Panc1 (cell line): ENCODE results near the gene OTULIN. TPM values are rescaled to one million over a fixed set of nuclear protein-coding genes. Genes with fewer than 3 reads are reported as not detected.
A peak's percentile ranks its signal among the peaks of the same experiment; 100 is the strongest.

ENCODE experiments used
- ATAC-seq: fragments of 200-7000 bp; cut with Tn5 transposase; 2 replicates; pipeline ENCODE4 v1.9.1; 2020; ENCODE audit warnings: mild to moderate bottlenecking, moderate library complexity
- BruUV-seq: library from RNA; stranded (reverse); fragments of 400-500 nt; replicated peaks from 2 replicates; lab custom pipeline; 2021; lab: Mats Ljungman, UMichigan
- CTCF ChIA-PET: fragments of 300-600 bp; sonication (Branson Sonifier 250); formaldehyde crosslinking; loops from one replicate; lab custom pipeline; 2022; ENCODE audit warnings: antibody characterized with exemption; lab: Charles Lee
- POLR2A ChIA-PET: fragments of 300-600 bp; sonication (Branson Sonifier 250); formaldehyde crosslinking; loops from one replicate; lab custom pipeline; 2022; ENCODE audit warnings: antibody characterized with exemption; lab: Charles Lee
- DNase-seq: peaks from one replicate; pipeline ENCODE4 v3.0.0-alpha.2; 2010; ENCODE audit warnings: low read depth, low spot score
- H3K27ac ChIP-seq: 2 replicates; pipeline ENCODE4 v1.5.1; 2011; ENCODE audit warnings: mild to moderate bottlenecking, low read length, inconsistent platforms
- H3K27me3 ChIP-seq: fragments of 200-500 bp; sonication (Bioruptor generic); 2 replicates; pipeline ENCODE4 v1.6.0; 2014; ENCODE audit warnings: low read length, inconsistent platforms; ENCODE audit not compliant: control insufficient read depth, insufficient read depth
- H3K36me3 ChIP-seq: fragments of 200-500 bp; sonication (Bioruptor generic); 2 replicates; pipeline ENCODE4 v1.5.1; 2014; ENCODE audit warnings: inconsistent platforms, mild to moderate bottlenecking, low read length, moderate library complexity; ENCODE audit not compliant: control insufficient read depth, insufficient read depth
- H3K4me1 ChIP-seq: 2 replicates; pipeline ENCODE4 v1.5.1; 2011; ENCODE audit warnings: inconsistent platforms, mild to moderate bottlenecking, low read length, moderate library complexity; ENCODE audit not compliant: control insufficient read depth, insufficient read depth
- H3K4me3 ChIP-seq, 2 experiments: 2 replicates each; pipeline ENCODE4 v1.5.1; 2011 to 2012; ENCODE audit warnings: low read depth in 2 of 2, low read length in 2 of 2, mild to moderate bottlenecking in 2 of 2, inconsistent platforms in 1 of 2, moderate library complexity in 1 of 2
- H3K9me3 ChIP-seq: fragments of 200-500 bp; sonication (Bioruptor generic); 2 replicates; pipeline ENCODE4 v1.5.1; 2014; ENCODE audit warnings: low read depth, mild to moderate bottlenecking, inconsistent platforms, low read length, moderate library complexity; ENCODE audit not compliant: control insufficient read depth, insufficient read depth
- POLR2AphosphoS5 ChIP-seq: IDR thresholded peaks from 2 replicates; pipeline ENCODE4 v1.6.1; 2012; ENCODE audit warnings: mild to moderate bottlenecking, low read depth, low read length, moderate library complexity
- REST ChIP-seq, 2 experiments: IDR thresholded peaks; 2 replicates each; pipeline ENCODE4 v1.6.1; 2011 to 2012; ENCODE audit warnings: low read depth in 2 of 2, control low read depth in 1 of 2, low read length in 1 of 2, mild to moderate bottlenecking in 1 of 2, moderate library complexity in 1 of 2; ENCODE audit not compliant: insufficient read depth in 1 of 2
- SIN3A ChIP-seq: IDR thresholded peaks from 2 replicates; pipeline ENCODE4 v1.6.1; 2012; ENCODE audit warnings: low read depth, mild to moderate bottlenecking, low read length, moderate library complexity, borderline replicate concordance; ENCODE audit not compliant: insufficient read depth
- TCF7L2 ChIP-seq: IDR thresholded peaks from 2 replicates; pipeline ENCODE4 v1.6.1; 2011; ENCODE audit warnings: mild to moderate bottlenecking, low read depth, low read length, inconsistent platforms
- in situ Hi-C: cut with HindIII; loops from 2 replicates; pipeline ENCODE4 v1.10.0; 2016; ENCODE audit warnings: low sequenced_read_pairs, low pct_unique_long_range_greater_than_20kb
- intact Hi-C: fragments of 100-400 bp; cut with micrococcal nuclease; formaldehyde crosslinking; loops from one replicate; pipeline ENCODE4 v1.10.0; 2022; ENCODE audit not compliant: unreplicated experiment
- total RNA-seq: library from RNA; stranded (reverse); gene quantifications from one replicate; pipeline ENCODE4 v1.2.1, GENCODE V29; 2021; ENCODE audit not compliant: unreplicated experiment
- TF ChIP-seq, protein P1 (sequence below): fragments of 450-650 bp; IDR thresholded peaks from 2 replicates; pipeline ENCODE4 v1.5.1; 2017; ENCODE audit warnings: mild to moderate bottlenecking

Gene OTULIN
- total RNA-seq, 1 experiment from 2014 or later = 40.1 TPM

GRCh38 chr5:14744296-14745187 lies 80.0 kb downstream of the OTULIN start:
- intact Hi-C loops (no loop called here), in situ Hi-C loops (no loop called here)
- DNase-seq (no peak), ATAC-seq (peak; percentile 40)
- Histone ChIP-seq H3K4me1 (no peaks in the 10 kb centered on the region; the same call in 1 of the 2 replicates), H3K27ac (no peak overlapping the region), H3K4me3 (no peak overlapping the region), H3K27me3 (no peaks in the 10 kb centered on the region), H3K36me3 (no peaks in the 10 kb centered on the region), H3K9me3 (no peaks in the 10 kb centered on the region)
- BruUV-seq = no TSS peak
- POLR2A ChIA-PET = no interaction called here
- no peak for TF ChIP-seq POLR2AphosphoS5
- CTCF ChIA-PET = no interaction called here

- BruUV-seq = no TSS peak
- H3K9me3 ChIP-seq = no peaks in the 10 kb centered on the region
- H3K4me3 ChIP-seq = no peak overlapping the region
- no peaks in the 10 kb centered on the region; the same call in 1 of the 2 replicates for H3K4me1 ChIP-seq
- in situ Hi-C loops = no loop called here
- intact Hi-C loops = no loop called here
- TF ChIP-seq TCF7L2 (no peak), SIN3A (no peak)
- TF ChIP-seq, protein P1, sequence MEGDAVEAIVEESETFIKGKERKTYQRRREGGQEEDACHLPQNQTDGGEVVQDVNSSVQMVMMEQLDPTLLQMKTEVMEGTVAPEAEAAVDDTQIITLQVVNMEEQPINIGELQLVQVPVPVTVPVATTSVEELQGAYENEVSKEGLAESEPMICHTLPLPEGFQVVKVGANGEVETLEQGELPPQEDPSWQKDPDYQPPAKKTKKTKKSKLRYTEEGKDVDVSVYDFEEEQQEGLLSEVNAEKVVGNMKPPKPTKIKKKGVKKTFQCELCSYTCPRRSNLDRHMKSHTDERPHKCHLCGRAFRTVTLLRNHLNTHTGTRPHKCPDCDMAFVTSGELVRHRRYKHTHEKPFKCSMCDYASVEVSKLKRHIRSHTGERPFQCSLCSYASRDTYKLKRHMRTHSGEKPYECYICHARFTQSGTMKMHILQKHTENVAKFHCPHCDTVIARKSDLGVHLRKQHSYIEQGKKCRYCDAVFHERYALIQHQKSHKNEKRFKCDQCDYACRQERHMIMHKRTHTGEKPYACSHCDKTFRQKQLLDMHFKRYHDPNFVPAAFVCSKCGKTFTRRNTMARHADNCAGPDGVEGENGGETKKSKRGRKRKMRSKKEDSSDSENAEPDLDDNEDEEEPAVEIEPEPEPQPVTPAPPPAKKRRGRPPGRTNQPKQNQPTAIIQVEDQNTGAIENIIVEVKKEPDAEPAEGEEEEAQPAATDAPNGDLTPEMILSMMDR = no peak
- ChIA-PET CTCF (no interaction called here), POLR2A (no interaction called here)
- H3K27me3 ChIP-seq = no peaks in the 10 kb centered on the region
- no peak for DNase-seq
- no peak for ATAC-seq
- H3K27ac ChIP-seq = no peak overlapping the region
- no peaks in the 10 kb centered on the region for H3K36me3 ChIP-seq
Measured at GRCh38 chr5:14745188-14745563, 80.7 kb downstream of the OTULIN start.

DNA sequence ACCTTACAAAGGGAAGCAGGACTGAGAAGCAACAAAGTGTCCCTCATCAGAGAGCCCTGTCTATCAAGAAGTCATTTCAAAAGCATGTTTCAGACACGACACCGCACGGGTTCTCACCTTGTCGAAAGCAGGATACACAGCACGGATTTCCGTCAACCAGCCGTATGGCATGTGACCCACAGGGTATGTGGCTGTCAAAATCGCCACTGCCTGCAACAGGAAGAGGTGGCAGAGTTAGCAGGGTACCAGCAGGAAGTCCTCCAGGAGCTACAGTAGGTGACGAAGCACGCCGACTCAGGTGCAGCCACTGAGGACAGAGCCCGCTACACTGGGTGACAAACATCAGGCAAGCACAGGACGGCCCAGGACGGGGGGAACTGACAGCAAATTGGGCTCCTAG lies 81.2 kb downstream of the OTULIN start:
- Histone ChIP-seq H3K27me3 (no peaks in the 10 kb centered on the region), H3K36me3 (no peaks in the 10 kb centered on the region), H3K4me1 (no peaks in the 10 kb centered on the region; the same call in 1 of the 2 replicates), H3K9me3 (no peaks in the 10 kb centered on the region), H3K4me3 (no peak overlapping the region), H3K27ac (no peak overlapping the region)
- TF ChIP-seq TCF7L2 (no peak), POLR2AphosphoS5 (no peak), SIN3A (no peak), REST (IDR thresholded peaks at IDR 0.05; ENCODE audit: insufficient read depth in 1 of 2, low read depth in 2 of 2, low read length in 1 of 2) (no peak)
- TF ChIP-seq, protein P1 = no peak
- BruUV-seq = no TSS peak
- in situ Hi-C loops (no loop called here), intact Hi-C loops (no loop called here)
- ATAC-seq (no peak), DNase-seq (no peak)
- CTCF ChIA-PET = no interaction called here
- POLR2A ChIA-PET = no interaction called here
